CD4-positive, alpha-beta T cell treated with Interleukin-15 for 1 hour (primary cell): ENCODE measurements around the gene TENM3.

Experiments
- DNase-seq: peaks from one replicate; pipeline ENCODE4 v3.0.0-alpha.2; 2020

The TENM3 gene

GRCh38 chr4:182465979-182466378, 222.8 kb downstream of the TENM3 start:
- no peak for DNase-seq

DNA sequence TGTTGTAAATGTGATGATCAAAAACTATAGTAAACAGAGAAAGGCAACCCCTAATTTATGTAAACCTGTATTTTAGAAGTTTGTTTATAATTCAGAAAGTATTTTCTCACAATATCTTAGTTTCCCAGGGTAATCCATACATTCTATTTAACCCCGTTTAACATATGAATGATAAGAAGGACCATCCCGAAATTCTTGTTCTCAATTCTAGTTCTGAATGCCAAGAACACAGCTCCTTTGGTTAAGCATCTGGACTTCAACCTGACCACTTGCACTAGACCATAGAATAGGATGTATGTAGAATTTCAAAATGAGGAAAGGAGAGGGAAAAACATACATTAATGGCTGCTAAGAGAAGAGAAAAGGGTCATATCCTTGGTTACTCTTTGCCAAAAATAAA, 227.0 kb downstream of the TENM3 start:
- DNase-seq: no peak

GRCh38 chr4:182475539-182475938, 232.3 kb downstream of the TENM3 start:
- no peak for DNase-seq

DNA sequence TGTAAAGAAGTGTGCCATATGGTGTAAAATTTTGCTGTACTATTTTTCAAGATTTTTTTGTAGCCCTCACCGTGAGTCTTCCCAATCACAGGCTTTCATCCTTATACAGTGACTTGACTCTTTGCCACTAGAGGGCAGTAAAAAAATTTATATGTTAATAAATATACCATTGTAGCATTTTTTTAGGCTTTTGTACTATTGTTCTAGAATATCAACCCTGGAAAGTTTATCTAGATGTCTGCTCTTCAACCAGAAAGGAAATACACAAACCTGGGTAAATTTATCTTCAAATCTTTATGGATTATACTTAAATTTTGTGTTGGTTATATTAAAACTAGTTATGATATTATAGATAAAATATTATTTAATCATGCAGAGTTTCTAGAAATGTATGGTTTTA, 235.3 kb downstream of the TENM3 start:
- no peak for DNase-seq

DNA sequence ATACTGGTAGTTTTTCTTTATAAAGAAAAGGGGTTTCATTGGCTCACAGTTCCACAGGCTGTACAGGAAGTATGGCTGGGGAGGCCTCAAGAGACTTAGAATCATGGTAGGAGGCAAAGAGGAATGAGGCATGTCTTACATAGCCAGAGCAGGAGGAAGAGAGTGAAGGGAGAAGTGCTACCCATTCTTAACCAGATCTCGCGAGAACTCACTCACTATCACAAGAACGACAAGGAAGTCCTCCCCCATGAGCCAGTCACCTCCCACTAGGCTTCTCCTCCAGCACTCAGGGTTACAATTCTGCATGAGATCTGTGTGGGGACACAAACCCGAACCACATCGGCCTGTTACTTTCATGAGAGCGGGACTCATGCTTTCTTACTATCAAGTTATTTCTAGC, 240.5 kb downstream of the TENM3 start:
- DNase-seq: no peak

DNA sequence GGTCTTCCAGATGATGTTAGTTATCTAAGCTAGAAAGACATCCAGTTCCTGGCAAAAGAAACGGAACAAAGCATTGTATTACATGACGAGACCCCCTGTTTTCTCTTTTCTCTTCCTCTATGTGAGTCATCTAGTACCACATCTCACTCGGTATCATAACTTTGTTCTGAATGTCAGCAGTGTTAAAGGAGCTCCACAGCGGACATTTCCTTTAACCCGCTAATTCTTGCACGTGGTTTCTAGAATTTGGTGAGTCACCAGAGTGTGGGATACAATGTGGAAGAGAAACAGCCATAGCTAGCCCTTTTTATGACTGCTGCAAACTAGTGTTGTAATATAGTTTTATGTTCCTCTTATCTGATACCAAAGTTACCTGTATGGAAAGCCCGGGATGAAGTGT, 243.7 kb downstream of the TENM3 start:
- DNase-seq: no peak

DNA sequence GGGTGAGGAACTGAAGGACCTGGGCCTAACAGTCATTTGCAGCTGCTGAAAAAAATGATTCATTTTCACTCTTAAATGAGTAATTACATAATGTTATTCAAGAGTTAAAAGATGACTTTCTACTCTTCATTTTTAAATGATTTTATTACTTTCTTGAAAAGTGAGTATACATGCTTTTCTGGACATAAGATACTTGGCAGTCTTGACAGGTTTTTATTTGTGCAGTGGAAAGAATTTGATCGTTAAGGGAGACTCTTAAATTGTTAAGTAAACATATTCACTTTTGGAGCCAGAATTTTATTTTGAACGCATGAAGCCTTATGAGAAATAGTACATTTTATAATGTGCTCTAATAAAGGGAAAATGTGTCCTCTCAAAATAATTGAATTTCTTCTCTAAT, 245.7 kb downstream of the TENM3 start:
- DNase-seq: no peak

GRCh38 chr4:182489607-182490006, 246.4 kb downstream of the TENM3 start:
- no peak for DNase-seq

DNA sequence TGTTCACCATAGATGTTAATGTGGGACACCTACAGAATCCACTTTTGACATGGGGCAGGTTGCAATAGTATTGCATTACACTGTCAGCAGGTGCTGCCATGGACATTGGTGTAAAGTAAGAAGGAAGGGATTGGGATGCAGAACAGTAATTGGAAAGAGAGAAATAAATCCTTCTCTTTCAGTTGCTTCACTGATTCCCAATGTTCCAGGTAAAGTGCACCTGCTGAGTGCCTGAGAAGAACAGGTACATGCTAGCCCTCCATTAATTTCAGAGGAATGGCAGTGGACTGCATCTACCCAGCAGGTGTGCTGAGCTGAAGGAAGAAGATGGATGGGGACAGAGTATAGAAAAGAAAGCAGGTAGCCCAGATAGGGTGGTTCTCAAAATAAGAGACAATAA, 248.5 kb downstream of the TENM3 start:
- DNase-seq: no peak

- DNase-seq: no peak
These were observed 249.2 kb downstream of the TENM3 start for GRCh38 chr4:182492423-182492822.

- no peak for DNase-seq
These were observed 250.2 kb downstream of the TENM3 start for GRCh38 chr4:182493377-182493776.

GRCh38 chr4:182494103-182494502, 250.9 kb downstream of the TENM3 start:
- no peak for DNase-seq

DNA sequence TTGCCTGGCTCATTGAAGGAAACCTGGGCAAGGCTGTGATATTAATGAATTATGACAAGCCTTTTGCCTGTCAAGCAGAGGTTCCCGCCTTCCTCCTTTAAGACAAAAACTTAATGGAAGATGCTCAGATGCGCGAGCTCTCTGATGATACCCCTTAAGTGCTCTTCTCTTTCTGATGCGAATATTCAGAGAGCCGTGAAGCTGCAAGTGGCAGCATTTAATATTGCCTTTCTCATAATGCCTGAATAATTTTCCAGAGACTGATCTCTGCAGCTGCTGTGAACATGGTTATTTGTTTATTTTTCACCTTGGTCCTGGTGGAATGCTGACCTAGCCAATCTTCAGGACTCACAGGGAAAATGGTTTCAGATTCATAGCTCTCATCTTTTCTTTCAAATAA, 251.8 kb downstream of the TENM3 start:
- DNase-seq: no peak

- no peak for DNase-seq
These were observed 252.6 kb downstream of the TENM3 start for GRCh38 chr4:182495645-182496385.

DNA sequence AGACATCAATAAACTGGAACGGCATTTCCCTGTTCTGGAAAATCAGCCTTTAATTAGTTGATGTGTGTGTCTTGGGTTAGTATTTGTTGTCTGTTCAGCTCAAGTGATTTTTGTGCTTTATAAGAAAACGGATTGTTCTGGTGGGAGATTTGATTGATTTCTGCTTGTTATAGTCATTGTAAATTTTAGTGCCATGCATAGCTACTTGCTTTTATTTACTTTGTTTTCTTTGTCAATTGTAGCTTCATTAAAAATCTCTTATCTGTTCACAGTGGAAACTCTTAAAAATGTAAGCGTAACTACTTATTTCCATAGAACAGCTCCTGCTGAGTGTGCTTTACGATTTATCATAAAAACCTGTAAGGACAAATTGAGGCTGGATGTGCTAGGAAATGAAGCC, 253.2 kb downstream of the TENM3 start:
- no peak for DNase-seq

GRCh38 chr4:182502064-182502463, 258.9 kb downstream of the TENM3 start:
- no peak for DNase-seq

GRCh38 chr4:182504463-182504862, 261.3 kb downstream of the TENM3 start:
- DNase-seq: no peak

DNA sequence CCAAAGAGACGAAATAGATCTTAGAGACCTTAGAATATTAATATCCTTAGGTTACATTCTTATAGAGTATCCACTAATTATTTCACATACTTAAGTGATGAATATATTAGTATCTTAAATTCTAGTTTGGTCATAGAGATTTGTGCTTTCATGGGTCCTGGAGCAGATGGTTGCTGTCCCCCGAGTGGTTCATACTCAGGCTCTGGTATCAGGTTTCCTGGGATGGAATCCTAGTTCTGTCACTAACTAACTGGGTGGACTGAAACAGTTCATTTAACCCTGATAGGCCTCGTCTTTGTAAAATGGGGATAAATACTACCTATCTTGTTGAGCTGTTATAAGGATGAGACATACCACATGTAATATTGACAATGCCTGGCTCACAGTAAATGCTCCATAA, 264.6 kb downstream of the TENM3 start:
- DNase-seq: no peak

GRCh38 chr4:182510836-182511235, 267.6 kb downstream of the TENM3 start:
- no peak for DNase-seq

- no peak for DNase-seq
These were observed 270.5 kb downstream of the TENM3 start for GRCh38 chr4:182513587-182514291.

DNA sequence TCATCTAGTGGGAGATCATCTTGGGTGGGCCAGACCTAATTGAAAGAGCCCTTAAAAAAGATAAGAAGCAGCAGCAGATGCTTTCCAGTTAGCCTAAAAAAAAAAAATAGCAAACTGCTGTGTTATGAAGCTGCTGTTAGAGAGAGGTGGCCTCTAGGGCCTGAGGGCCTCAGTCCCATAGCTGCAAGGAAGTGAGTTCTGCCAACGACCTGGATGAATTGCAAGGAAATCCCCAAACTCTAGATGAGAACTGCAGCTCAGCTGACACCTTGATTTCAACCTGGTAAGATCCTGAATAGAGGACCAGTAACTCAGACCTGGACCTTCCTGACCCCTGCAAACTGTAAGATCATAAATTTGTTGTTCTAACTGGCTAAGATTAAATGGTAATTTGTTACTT, 275.2 kb downstream of the TENM3 start:
- no peak for DNase-seq

- DNase-seq: no peak
These were observed 276.3 kb downstream of the TENM3 start for GRCh38 chr4:182519528-182519927.

DNA sequence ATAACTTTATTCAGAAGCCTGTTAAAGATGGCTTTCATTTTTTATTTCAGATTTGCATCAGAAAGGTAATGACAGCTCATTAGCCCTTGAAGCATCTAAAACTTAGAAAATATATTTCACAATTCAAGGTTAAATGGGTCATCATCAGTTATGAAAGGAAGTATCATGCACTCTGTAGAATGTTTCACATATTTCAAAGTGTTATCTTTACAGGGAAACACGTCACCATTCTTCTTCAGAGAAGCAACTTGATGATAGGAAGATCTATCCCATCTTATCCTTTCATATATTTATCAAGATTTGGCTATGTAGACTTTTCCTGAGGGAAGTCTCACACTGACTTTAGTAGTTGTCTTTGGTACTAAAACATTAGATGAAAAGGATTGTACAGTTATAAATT, 277.8 kb downstream of the TENM3 start:
- DNase-seq: no peak

- no peak for DNase-seq
These were observed 285.6 kb downstream of the TENM3 start for GRCh38 chr4:182528819-182529218.

DNA sequence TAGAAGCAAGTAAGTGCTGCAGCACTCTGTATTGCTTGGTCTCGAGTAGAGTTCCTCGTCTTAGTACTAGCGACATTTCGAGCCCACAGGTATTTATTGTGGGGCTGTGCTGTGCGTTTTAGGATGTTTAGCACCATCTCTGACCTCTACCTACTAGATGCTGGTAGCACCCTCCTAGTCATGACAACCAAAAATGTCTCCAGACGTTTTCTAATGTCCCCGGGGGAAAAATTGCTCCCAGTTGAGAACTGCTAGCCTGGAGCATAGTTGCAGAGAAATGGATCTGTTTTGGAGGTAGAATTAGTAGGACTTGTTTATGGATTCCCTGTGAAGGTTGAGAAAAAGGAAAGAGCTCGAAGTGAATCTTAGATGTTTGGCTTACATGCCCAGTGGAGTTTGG, 287.2 kb downstream of the TENM3 start:
- DNase-seq: no peak
